Endothelial cell of umbilical vein (primary cell): ENCODE measurements around the gene SRRM2. TPM values are rescaled to one million over a fixed set of nuclear protein-coding genes. Genes with fewer than 3 reads are reported as not detected.

Experiments used
- BruUV-seq: library from RNA; stranded (reverse); fragments of 400-500 nt; replicated peaks from 2 replicates; lab custom pipeline; 2021; lab: Mats Ljungman, UMichigan
- CTCF ChIA-PET: fragments of 300-600, 350-600 bp; sonication (Branson Sonifier 250); formaldehyde crosslinking; loops from one replicate; lab custom pipeline; 2021; ENCODE audit warnings: antibody characterized with exemption, inconsistent platforms; lab: Charles Lee
- POLR2A ChIA-PET: fragments of 300-600, 350-600 bp; sonication (Branson Sonifier 250); formaldehyde crosslinking; loops from one replicate; lab custom pipeline; 2021; ENCODE audit warnings: antibody characterized with exemption, inconsistent platforms; lab: Charles Lee
- DNase-seq: peaks from one replicate; pipeline ENCODE4 v3.0.0-alpha.2; 2011; ENCODE audit warnings: low read depth, low spot score
- FAIRE-seq: peaks from 2 replicates; lab custom pipeline; 2011; peaks lifted over from hg19 to GRCh38; lab: Jason Lieb, UNC
- H2AFZ ChIP-seq: 2 replicates; pipeline ENCODE4 v1.6.0; 2012; ENCODE audit warnings: low read depth, low read length, control low read depth, inconsistent platforms
- H3K27ac ChIP-seq: 2 replicates; pipeline ENCODE4 v1.5.1; 2011; ENCODE audit warnings: low read depth, mild to moderate bottlenecking, control low read depth, low read length, moderate library complexity; ENCODE audit not compliant: insufficient read depth
- H3K27me3 ChIP-seq, 2 experiments: 2 replicates each; pipeline versions ENCODE4 v1.6.0 to v1.6.1; 2011; ENCODE audit warnings: low read length in 2 of 2, mixed read lengths in 1 of 2; ENCODE audit not compliant: control insufficient read depth in 2 of 2, insufficient read depth in 2 of 2
- H3K36me3 ChIP-seq, 2 experiments: 2 replicates in 1 of 2; 3 replicates in 1 of 2; pipeline ENCODE4 v1.5.1; 2011; ENCODE audit warnings: low read length in 2 of 2, mild to moderate bottlenecking in 1 of 2, moderate library complexity in 1 of 2; ENCODE audit not compliant: control insufficient read depth in 2 of 2, insufficient read depth in 2 of 2; ENCODE audit errors: extremely low read depth in 1 of 2
- H3K4me1 ChIP-seq: 3 replicates; pipeline ENCODE4 v1.5.1; 2011; ENCODE audit warnings: mild to moderate bottlenecking, low read length; ENCODE audit not compliant: control insufficient read depth, insufficient read depth; ENCODE audit errors: extremely low read depth
- H3K4me2 ChIP-seq: 2 replicates; pipeline ENCODE4 v1.6.1; 2011; ENCODE audit warnings: low read length, control low read depth, mixed read lengths; ENCODE audit not compliant: insufficient read depth
- H3K4me3 ChIP-seq, 3 experiments: fragments of 200-600 bp in 1 of 3; sonication (generic), shearing (Covaris generic) in 1 of 3; replicated peaks in 1 of 3; 2 replicates each; pipeline ENCODE4 v1.5.1; 2011 to 2016; ENCODE audit warnings: control low read depth in 3 of 3, low read length in 3 of 3, mild to moderate bottlenecking in 2 of 3, inconsistent platforms in 1 of 3, low read depth in 1 of 3, moderate library complexity in 1 of 3; ENCODE audit not compliant: insufficient read depth in 1 of 3
- H3K79me2 ChIP-seq: 2 replicates; pipeline ENCODE4 v1.6.0; 2012; ENCODE audit warnings: low read length, inconsistent platforms; ENCODE audit not compliant: control insufficient read depth, insufficient read depth
- H3K9ac ChIP-seq: replicated peaks from 2 replicates; pipeline ENCODE3; 2011; ENCODE audit warnings: low read length, control low read depth; ENCODE audit not compliant: insufficient read depth; ENCODE audit errors: extremely low read depth
- H3K9me1 ChIP-seq: replicated peaks from 3 replicates; pipeline ENCODE4 v1.6.0; 2011; ENCODE audit warnings: mild to moderate bottlenecking, low read length; ENCODE audit not compliant: control insufficient read depth, insufficient read depth; ENCODE audit errors: extremely low read depth
- H3K9me3 ChIP-seq: replicated peaks from 2 replicates; pipeline ENCODE4 v1.5.1; 2012; ENCODE audit warnings: low read length, inconsistent platforms; ENCODE audit not compliant: control insufficient read depth, insufficient read depth
- H4K20me1 ChIP-seq: replicated peaks from 2 replicates; pipeline ENCODE3; 2011; ENCODE audit warnings: mild to moderate bottlenecking, low read length; ENCODE audit not compliant: control insufficient read depth, insufficient read depth; ENCODE audit errors: extremely low read depth
- EZH2 ChIP-seq: IDR thresholded peaks from 2 replicates; pipeline ENCODE4 v1.6.1; 2012; ENCODE audit warnings: borderline replicate concordance, low read depth, mild to moderate bottlenecking, moderate library complexity, low read length, inconsistent platforms; ENCODE audit not compliant: severe bottlenecking
- FOS ChIP-seq: IDR thresholded peaks from 2 replicates; pipeline ENCODE4 v1.6.1; 2011; ENCODE audit warnings: mild to moderate bottlenecking, low read length, moderate library complexity, borderline replicate concordance; ENCODE audit not compliant: insufficient read depth
- GATA2 ChIP-seq: IDR thresholded peaks from 2 replicates; pipeline ENCODE4 v1.7.0; 2011; ENCODE audit warnings: low read depth, mild to moderate bottlenecking, moderate library complexity, mixed read lengths, low read length; ENCODE audit not compliant: insufficient read length, insufficient read depth
- JUN ChIP-seq: IDR thresholded peaks from 2 replicates; pipeline ENCODE4 v1.6.1; 2011; ENCODE audit warnings: borderline replicate concordance, low read depth; ENCODE audit not compliant: insufficient read length, insufficient read depth
- MYC ChIP-seq: IDR thresholded peaks from one replicate; pipeline ENCODE4 v1.6.1; 2011; ENCODE audit warnings: mild to moderate bottlenecking, low read depth, low read length
- POLR2A ChIP-seq: IDR thresholded peaks from 2 replicates; pipeline ENCODE4 v1.6.1; 2012; ENCODE audit warnings: low read depth, mild to moderate bottlenecking, control low read depth, low read length
- POLR2AphosphoS5 ChIP-seq: IDR thresholded peaks from 2 replicates; pipeline ENCODE4 v1.6.1; 2012; ENCODE audit warnings: low read depth, mild to moderate bottlenecking, control low read depth, low read length, moderate library complexity; ENCODE audit not compliant: insufficient read depth
- dilution Hi-C: fragments of 300-500 bp; cut with MboI; formaldehyde crosslinking; loops from one replicate; pipeline ENCODE4 v1.15.0; 2019; ENCODE audit warnings: low sequenced_read_pairs; ENCODE audit not compliant: extremely low pct_ligation_motif_present
- intact Hi-C: fragments of 100-400 bp; cut with micrococcal nuclease; formaldehyde crosslinking; loops from one replicate; pipeline ENCODE4 v1.10.0; 2022
- polyA plus RNA-seq, 4 experiments: library from polyadenylated mRNA; depleted of rRNA in 3 of 4; stranded (reverse) in 3 of 4; unstranded in 1 of 4; fragments of >200 nt; gene quantifications; 2 replicates each; pipeline versions ENCODE4 v1.2.1 to v1.2.3, GENCODE V29; 2011 to 2012; ENCODE audit warnings: missing spikeins in 1 of 4
- total RNA-seq: library from RNA; stranded (reverse); gene quantifications from 2 replicates; pipeline ENCODE4 v1.2.3, GENCODE V29; 2021
- TF ChIP-seq, protein P1 (sequence below), 2 donors: IDR thresholded peaks; 1 replicate in 1 of 2; 2 replicates in 1 of 2; pipeline ENCODE4 v1.5.1; 2011; ENCODE audit warnings: low read length in 2 of 2, mild to moderate bottlenecking in 2 of 2, moderate library complexity in 2 of 2, control low read depth in 1 of 2, inconsistent platforms in 1 of 2, low read depth in 1 of 2; ENCODE audit not compliant: insufficient read depth in 1 of 2; ENCODE audit errors: extremely low read depth in 1 of 2
- TF ChIP-seq, protein P2 (sequence below): IDR thresholded peaks from 2 replicates; pipeline ENCODE4 v1.6.1; 2011; ENCODE audit not compliant: insufficient read depth, insufficient read length

Gene SRRM2
- total and polyA plus RNA-seq, 2 donors (not counting 3 experiments of a cell fraction or from before 2014, with no cell fraction given): 270 to 483 TPM

DNA sequence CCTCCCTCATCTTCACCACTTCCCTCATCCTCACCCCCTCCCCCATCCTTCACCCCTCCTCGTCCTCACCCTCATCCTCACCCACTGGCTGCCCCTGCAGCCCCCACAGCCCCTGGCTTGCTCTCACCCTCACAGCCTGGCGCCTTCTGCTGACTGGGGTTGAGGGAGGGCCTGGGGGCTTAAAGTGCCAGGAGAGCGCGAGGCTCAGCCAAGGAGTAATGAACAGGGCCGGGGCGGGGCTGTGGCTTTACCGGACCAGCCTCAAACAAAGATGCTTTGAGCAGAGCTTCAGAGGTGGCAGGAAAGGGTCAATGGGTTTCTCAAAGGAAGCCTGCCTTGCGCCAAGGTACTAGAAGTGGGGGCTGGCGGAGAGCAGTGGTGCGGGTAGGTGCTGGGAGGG lies 35.0 kb downstream of the SRRM2 start, which contains the start of gene PRSS33:
TSS of gene PRSS33 (minus strand) at position 155 of the 400 bp plus-strand sequence. CDS start 1,013 bp downstream, outside the sequence.
- Histone ChIP-seq H2AFZ (no peak within 1 kb of the TSS), H3K4me3 (no peak within 1 kb of the TSS), H3K27me3 (peaks cover 10 to 18% of the 10 kb centered on the region in 2 experiments), H4K20me1 (no peaks in the 10 kb centered on the region), H3K9me1 (no peaks in the 10 kb centered on the region), H3K79me2 (no peaks in the 10 kb centered on the region), H3K4me1 (no peaks in the 10 kb centered on the region), H3K9me3 (no peaks in the 10 kb centered on the region), H3K9ac (no peak within 1 kb of the TSS), H3K36me3 (no peaks in the 10 kb centered on the region), H3K27ac (no peak within 1 kb of the TSS), H3K4me2 (no peak within 1 kb of the TSS)
- FAIRE-seq (no peak), DNase-seq (no peak)
- intact Hi-C loops: no loop called here
- POLR2A ChIA-PET: no interaction called here
- no TSS peak for BruUV-seq
- TF ChIP-seq FOS (no peak), POLR2AphosphoS5 (no peak), GATA2 (no peak), POLR2A (no peak), JUN (no peak), EZH2 (no peak), MYC (no peak)
- TF ChIP-seq, protein P1, sequence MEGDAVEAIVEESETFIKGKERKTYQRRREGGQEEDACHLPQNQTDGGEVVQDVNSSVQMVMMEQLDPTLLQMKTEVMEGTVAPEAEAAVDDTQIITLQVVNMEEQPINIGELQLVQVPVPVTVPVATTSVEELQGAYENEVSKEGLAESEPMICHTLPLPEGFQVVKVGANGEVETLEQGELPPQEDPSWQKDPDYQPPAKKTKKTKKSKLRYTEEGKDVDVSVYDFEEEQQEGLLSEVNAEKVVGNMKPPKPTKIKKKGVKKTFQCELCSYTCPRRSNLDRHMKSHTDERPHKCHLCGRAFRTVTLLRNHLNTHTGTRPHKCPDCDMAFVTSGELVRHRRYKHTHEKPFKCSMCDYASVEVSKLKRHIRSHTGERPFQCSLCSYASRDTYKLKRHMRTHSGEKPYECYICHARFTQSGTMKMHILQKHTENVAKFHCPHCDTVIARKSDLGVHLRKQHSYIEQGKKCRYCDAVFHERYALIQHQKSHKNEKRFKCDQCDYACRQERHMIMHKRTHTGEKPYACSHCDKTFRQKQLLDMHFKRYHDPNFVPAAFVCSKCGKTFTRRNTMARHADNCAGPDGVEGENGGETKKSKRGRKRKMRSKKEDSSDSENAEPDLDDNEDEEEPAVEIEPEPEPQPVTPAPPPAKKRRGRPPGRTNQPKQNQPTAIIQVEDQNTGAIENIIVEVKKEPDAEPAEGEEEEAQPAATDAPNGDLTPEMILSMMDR (IDR thresholded peaks at IDR 0.05; ENCODE audit: extremely low read depth in 1 of 2, insufficient read depth in 1 of 2, low read depth in 1 of 2, low read length in 2 of 2): no peak
- TF ChIP-seq, protein P2, sequence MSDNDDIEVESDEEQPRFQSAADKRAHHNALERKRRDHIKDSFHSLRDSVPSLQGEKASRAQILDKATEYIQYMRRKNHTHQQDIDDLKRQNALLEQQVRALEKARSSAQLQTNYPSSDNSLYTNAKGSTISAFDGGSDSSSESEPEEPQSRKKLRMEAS: no peak
- dilution Hi-C loops: no loop called here
- CTCF ChIA-PET: no interaction called here
